Fibroblast of the aortic adventitia (primary cell): ENCODE results near the gene SRCIN1. TPM values are rescaled to one million over a fixed set of nuclear protein-coding genes. Genes with fewer than 3 reads are reported as not detected.

Source experiments
- DNase-seq: peaks from one replicate; pipeline ENCODE4 v3.0.0-alpha.2; 2010; ENCODE audit warnings: low read depth
- H3K4me3 ChIP-seq: 2 replicates; pipeline ENCODE4 v1.5.1; 2011; ENCODE audit warnings: low read depth, mild to moderate bottlenecking, control low read depth, low read length, moderate library complexity
- total RNA-seq: library from RNA; depleted of rRNA; stranded (reverse); fragments of >200 nt; gene quantifications from 2 replicates; pipeline ENCODE4 v1.2.3, GENCODE V29; 2012; ENCODE audit warnings: low replicate concordance
- TF ChIP-seq, protein P1 (sequence below): IDR thresholded peaks from 2 replicates; pipeline ENCODE4 v1.5.1; 2011; ENCODE audit warnings: mild to moderate bottlenecking, low read length, control low read depth, inconsistent platforms; ENCODE audit not compliant: insufficient read depth

Gene SRCIN1
- total RNA-seq, 1 donor, result not detected

- no peak overlapping the region for H3K4me3 ChIP-seq
- no peak for DNase-seq
- TF ChIP-seq, protein P1, sequence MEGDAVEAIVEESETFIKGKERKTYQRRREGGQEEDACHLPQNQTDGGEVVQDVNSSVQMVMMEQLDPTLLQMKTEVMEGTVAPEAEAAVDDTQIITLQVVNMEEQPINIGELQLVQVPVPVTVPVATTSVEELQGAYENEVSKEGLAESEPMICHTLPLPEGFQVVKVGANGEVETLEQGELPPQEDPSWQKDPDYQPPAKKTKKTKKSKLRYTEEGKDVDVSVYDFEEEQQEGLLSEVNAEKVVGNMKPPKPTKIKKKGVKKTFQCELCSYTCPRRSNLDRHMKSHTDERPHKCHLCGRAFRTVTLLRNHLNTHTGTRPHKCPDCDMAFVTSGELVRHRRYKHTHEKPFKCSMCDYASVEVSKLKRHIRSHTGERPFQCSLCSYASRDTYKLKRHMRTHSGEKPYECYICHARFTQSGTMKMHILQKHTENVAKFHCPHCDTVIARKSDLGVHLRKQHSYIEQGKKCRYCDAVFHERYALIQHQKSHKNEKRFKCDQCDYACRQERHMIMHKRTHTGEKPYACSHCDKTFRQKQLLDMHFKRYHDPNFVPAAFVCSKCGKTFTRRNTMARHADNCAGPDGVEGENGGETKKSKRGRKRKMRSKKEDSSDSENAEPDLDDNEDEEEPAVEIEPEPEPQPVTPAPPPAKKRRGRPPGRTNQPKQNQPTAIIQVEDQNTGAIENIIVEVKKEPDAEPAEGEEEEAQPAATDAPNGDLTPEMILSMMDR, result no peak
Observed at GRCh38 chr17:38613981-38614779, 8.4 kb upstream of the SRCIN1 start.

DNA sequence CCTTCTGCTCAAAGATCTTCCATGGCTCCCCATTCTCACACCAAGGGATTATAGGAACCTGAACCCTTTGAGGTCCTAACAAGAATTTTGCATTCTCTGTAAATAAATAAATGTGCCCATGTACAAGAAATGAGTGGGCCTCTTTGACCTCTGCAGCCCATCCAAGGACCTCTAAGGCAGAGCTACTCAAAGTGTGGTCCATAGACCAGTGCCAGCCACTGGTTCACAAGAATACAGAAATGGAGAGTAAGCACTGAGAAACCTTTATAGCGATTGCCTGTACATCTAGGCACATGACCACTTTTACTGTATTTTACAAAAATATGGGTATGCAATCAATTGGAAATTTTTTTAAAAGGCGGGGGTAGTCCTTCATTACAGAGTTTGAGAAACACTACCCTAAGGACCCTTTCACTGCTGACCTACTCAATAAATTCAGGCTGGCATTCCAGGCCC, 7.8 kb upstream of the SRCIN1 start:
- no peak for DNase-seq
- TF ChIP-seq, protein P1, result no peak
- H3K4me3 ChIP-seq, result no peak overlapping the region

DNA sequence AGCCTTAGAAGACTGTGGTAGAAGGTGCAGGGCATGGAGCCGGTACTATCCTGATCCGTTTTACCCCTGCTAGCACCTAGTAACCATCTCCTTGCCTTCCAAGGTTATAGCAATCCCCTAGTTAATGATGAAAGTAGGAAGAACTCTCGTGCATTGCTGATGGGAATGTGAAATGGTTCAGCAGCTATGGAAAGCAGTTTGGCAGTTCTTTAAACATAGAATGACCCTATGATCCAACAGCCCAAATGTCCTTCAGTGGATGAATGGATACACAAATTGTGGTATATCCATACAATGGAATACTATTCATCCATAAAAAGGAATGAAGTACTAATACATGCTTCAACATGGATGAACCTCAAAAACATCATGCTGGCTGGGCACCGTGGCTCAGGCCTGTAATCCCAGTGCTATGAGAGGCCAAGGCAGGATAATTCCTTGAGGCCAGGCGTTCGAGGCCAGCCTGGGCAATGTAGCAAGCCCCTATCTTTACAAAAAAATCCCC, 6.2 kb upstream of the SRCIN1 start:
- DNase-seq, result no peak
- TF ChIP-seq, protein P1, result no peak
- no peak overlapping the region for H3K4me3 ChIP-seq

DNA sequence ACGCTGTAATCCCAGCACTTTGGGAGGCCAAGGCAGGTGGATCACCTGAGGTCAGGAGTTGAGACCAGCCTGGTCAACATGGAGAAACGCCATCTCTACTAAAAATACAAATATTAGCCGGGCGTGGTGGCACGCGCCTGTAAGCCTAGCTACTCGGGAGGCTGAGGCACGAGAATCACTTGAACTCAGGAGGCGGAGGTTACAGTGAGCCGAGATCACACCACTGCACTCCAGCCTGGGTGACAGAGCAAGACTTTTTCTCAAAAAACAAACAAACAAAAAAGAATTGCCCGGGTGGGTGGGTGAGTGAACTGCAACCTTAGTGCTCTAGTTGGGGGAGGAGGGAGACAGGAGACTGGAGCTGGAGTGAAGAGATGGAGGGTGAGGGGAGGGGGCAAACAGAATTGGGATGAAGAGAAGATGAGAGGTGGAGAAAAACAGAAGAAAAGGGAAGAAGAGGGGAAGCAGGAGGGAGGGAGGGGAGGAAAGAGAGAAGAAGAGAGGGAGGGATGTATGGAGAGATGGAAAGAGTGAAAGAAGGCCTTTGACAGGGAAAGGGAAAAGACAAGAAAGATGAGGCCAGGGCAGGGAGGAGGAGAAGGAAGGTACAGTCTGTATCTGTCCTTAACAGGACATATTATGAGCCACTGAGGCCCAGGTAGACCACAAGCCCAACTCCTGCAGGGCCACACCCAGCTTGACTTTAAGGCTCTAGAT, 5.5 kb upstream of the SRCIN1 start:
- TF ChIP-seq, protein P1, result no peak
- no peak for DNase-seq
- H3K4me3 ChIP-seq, result no peak overlapping the region

DNA sequence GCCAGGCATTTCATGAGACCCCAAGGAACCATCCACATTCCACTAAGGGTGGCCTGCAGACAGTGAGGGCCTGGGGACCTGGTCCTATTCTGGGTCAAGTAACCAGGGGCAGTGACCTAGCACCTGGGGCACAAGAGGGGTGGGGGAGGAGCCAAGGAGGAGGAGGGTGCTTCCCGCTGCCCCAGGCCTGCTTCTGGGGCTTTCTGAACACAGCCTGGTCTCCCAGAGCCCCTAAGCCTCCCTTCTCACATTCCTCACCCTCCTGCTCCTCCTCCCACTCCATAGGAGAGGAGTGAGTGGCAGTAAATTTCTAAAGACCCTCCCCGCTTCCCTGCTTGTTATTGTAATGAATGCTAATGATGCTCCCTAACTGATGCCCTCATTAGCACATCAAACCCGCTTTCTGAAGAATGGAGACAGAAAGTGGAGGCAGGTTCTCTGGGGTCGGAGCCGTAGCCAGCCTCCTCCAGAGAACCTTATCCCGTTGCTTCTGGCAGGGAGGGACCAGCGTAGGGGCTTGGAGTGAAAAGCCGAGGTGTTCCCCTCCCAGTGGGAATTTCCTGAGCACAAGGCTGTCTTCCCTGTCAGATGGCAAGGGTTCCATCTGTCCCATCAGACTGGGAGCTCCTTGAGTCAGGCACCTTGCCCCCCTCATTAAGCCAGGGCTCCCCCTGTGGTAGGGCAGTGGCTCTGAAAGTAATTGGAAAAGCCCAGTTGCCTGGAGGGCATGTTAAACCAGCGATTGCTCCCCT, 3.7 kb upstream of the SRCIN1 start:
- no peak overlapping the region for H3K4me3 ChIP-seq
- DNase-seq, result no peak
- TF ChIP-seq, protein P1, result peak; percentile 5

DNA sequence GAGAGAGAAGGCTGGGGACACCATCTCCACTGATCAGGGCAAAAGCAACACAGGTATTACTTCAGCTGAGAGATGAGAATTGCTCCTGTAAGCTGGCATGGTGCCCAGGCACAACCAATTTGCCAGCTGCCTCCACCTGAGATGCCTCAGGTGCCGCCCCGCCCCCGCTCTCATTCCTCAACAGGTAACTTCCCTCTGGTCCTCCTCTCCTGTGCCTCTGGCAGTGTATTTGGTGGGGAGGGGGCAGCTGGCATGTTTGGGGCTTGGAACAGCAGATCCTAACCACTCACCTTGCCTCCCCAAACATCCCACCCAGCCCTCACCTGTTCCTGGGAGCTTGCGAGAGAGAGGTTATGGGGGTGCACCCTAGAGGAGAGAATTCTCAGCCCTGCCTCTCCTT, 2.9 kb upstream of the SRCIN1 start:
- no peak overlapping the region for H3K4me3 ChIP-seq
- TF ChIP-seq, protein P1, result no peak
- DNase-seq, result no peak
